Measurements from ENCODE around the gene ONECUT1. TPM values are rescaled to one million over a fixed set of nuclear protein-coding genes. Genes with fewer than 3 reads are reported as not detected.
A peak's percentile ranks its signal among the peaks of the same experiment; 100 is the strongest.

Gene ONECUT1
- total and polyA plus RNA-seq, 11 donors = not detected

DNA sequence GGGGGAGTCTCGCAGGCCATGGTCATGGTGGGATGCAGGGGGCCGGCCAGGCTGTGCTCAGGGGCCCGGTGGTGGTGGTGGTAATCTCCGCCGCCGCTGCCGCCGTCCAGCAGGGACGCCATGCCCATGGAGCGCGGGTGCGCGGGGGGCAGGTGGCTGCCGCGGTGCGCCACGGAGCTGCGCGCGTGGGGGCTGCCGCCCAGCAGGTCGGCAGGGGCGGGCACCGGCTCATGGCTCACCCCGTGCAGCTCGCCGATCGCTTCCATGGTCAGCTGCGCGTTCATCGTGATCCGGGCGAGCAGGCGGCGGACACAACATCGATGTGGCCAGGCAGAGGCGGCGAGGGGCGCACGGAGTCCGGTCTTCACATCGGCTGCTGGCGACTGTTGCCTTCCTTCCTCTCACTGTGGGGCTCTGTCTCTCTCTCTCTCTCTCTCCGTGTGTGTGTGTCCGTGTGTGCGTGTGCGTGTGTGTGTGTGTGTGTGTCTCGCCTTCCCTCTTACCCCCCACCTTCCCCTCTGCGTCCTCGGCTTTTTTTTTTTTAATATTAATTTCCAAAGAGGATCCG, 451 bp downstream of the ONECUT1 start:
- 0 to 2% (median 1%) methylated on average over 31 to 51 of the region's 51 CpGs for WGBS, 4 donors
- DNase-seq = no peak
- no peak overlapping the region for H3K27ac ChIP-seq
- intact Hi-C loops (cut with DNase I) = loop anchor here in 6 of 10 donors (5.0 to 10.0 kb wide), 5 partner anchors 68 to 928 kb away; no protein-coding TSS in a partner anchor
- peaks cover 0 to 66% (median 28%) of the 10 kb centered on the region in 12 donors for H3K4me1 ChIP-seq
- peak overlapping the region in 11 of 12 donors; percentile 34 to 63 (median 51) for H3K4me3 ChIP-seq
- TF ChIP-seq, protein P1, sequence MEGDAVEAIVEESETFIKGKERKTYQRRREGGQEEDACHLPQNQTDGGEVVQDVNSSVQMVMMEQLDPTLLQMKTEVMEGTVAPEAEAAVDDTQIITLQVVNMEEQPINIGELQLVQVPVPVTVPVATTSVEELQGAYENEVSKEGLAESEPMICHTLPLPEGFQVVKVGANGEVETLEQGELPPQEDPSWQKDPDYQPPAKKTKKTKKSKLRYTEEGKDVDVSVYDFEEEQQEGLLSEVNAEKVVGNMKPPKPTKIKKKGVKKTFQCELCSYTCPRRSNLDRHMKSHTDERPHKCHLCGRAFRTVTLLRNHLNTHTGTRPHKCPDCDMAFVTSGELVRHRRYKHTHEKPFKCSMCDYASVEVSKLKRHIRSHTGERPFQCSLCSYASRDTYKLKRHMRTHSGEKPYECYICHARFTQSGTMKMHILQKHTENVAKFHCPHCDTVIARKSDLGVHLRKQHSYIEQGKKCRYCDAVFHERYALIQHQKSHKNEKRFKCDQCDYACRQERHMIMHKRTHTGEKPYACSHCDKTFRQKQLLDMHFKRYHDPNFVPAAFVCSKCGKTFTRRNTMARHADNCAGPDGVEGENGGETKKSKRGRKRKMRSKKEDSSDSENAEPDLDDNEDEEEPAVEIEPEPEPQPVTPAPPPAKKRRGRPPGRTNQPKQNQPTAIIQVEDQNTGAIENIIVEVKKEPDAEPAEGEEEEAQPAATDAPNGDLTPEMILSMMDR (IDR thresholded peaks at IDR 0.05) = no peak
- H3K36me3 ChIP-seq = no peaks in the 10 kb centered on the region
- H3K9me3 ChIP-seq = no peaks in the 10 kb centered on the region
- H3K27me3 ChIP-seq = peaks cover 47 to 96% (median 88%) of the 10 kb centered on the region in 9 donors
- ATAC-seq = no peak

DNA sequence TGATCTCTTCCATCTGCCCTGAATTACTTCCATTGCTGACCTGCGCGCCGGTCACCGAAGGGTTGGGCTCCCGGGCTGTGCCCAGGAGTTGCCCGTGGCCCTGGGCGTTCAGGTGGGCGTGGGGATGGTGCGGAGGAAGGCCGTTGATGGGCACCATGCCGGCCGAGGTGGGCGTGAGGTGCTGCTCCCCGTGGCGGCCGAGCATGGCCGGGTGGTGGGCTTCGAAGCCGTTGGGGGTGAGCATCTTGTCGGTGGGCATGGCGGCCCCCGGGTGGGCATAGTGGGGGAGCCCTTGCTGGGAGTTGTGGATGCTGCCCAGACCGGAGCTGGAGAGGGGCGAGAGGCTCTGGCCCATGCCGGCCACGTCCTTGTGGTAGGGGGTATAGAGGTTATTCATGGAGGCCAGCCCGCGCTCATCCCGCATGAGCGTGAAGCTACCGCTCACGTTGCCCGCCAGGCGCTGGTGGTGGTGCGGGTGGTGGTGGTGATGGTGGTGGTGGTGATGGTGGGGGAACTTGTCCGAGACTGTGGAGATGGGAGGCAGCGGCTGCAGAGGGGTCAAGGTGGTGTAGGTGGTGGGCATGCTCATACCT, 1.0 kb downstream of the ONECUT1 start:
- no peaks in the 10 kb centered on the region for H3K9me3 ChIP-seq
- 4 to 9% (median 6%) methylated on average over 25 to 37 of the region's 37 CpGs for WGBS, 4 donors
- TF ChIP-seq POLR2A (IDR thresholded peaks at IDR 0.05) = no peak
- TF ChIP-seq, protein P1 (IDR thresholded peaks at IDR 0.05) = no peak
- intact Hi-C loops (cut with DNase I) = loop anchor here in 6 of 10 donors (5.0 to 10.0 kb wide), 5 partner anchors 68 to 928 kb away; no protein-coding TSS in a partner anchor
- no peaks in the 10 kb centered on the region for H3K36me3 ChIP-seq
- ATAC-seq (no peak), DNase-seq (no peak)
- H3K27me3 ChIP-seq = peaks cover 50 to 96% (median 88%) of the 10 kb centered on the region in 9 donors
- peaks cover 0 to 68% (median 29%) of the 10 kb centered on the region in 12 donors for H3K4me1 ChIP-seq
- H3K27ac ChIP-seq = no peak overlapping the region
- H3K4me3 ChIP-seq = peak overlapping the region in 8 of 12 donors; percentile 34 to 63 (median 52)

DNA sequence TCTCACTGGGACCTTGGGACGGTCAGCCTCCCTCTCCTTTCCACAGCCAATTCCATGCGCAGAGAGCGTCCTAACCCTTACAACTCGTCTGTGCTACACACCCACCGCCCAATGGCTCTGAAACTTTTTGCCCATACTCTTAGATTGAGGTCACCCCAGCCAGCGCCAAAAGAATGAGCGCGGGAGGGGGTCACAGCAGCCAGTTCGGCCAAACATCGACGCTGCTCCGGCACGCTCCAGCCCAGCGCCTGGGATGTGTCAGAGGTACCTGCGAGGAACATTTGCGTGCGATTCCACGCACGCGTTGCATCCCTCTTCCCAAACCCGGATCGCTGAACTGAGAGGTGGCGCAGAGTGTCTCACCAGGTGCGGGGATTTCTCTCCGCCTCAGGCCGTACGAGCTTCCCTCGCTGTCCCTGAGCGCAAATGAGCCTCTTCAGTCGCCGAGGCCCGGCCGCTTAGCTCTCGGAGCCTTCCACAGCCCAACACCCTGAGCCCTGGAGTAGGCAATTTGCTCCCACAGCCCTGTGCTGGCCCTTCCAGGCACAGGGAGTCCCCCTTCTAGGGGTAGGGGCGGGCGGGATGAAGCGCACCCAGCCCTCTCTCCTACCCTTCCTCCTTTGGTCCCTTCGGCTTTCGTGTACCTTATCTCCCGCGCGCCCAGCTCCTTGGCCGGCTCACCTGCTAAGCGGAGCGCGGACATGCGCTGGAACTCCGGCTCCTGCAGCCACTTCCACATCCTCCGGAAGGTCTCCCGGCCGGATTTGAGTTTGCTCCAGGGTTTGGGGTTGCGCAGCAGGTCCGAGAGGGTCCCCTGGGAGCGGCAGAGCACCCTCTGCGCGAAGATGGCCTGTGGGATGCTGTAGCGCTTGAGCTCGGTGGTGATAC, 1.8 kb downstream of the ONECUT1 start:
- no peak overlapping the region for H3K27ac ChIP-seq
- H3K9me3 ChIP-seq = no peaks in the 10 kb centered on the region
- TF ChIP-seq POLR2A (IDR thresholded peaks at IDR 0.05) = no peak
- peaks cover 56 to 96% (median 89%) of the 10 kb centered on the region in 9 donors for H3K27me3 ChIP-seq
- WGBS, 4 donors = 2 to 5% (median 3%) methylated on average over 38 to 58 of the region's 58 CpGs
- intact Hi-C loops (cut with DNase I) = loop anchor here in 6 of 10 donors (5.0 to 10.0 kb wide), 5 partner anchors 69 to 929 kb away; no protein-coding TSS in a partner anchor
- H3K4me1 ChIP-seq = peaks cover 0 to 75% (median 31%) of the 10 kb centered on the region in 12 donors
- H3K4me3 ChIP-seq = no peak overlapping the region
- ATAC-seq (no peak), DNase-seq (no peak)
- no peaks in the 10 kb centered on the region for H3K36me3 ChIP-seq

DNA sequence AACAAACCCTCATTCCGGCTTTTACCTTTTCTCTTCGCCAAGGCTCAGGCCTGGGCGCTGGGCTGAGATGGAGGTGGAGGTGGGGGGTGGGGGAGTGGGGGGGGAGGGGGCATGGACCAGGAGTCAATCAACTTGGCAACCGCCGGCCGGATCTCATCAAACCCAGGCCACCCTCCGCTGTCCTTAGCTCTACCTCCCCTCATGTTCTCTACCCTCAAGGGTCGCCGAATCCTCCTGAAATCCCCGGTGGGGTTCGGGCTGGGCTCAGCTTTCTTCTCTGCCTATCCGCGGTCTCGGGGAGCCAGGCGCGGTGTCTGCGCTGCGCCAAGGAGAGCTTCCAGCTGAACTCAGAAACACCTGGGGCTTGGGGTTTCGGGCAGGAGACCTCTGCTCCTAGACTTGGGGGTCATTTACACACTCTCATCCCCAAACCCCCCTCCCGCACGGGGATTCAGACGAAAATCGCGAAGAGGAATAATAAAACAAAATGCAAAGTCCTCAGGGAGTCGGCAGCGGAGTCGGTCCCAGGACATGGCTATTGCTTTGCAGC, 2.5 kb downstream of the ONECUT1 start:
- intact Hi-C loops (cut with DNase I) = loop anchor here in 6 of 10 donors (5.0 to 10.0 kb wide), 5 partner anchors 70 to 930 kb away; no protein-coding TSS in a partner anchor
- Histone ChIP-seq H3K4me1 (peaks cover 0 to 77% (median 31%) of the 10 kb centered on the region in 12 donors), H3K36me3 (no peaks in the 10 kb centered on the region), H3K27me3 (peaks cover 61 to 96% (median 89%) of the 10 kb centered on the region in 9 donors), H3K9me3 (no peaks in the 10 kb centered on the region), H3K27ac (no peak overlapping the region), H3K4me3 (no peak overlapping the region)
- no peak for DNase-seq
- WGBS, 4 donors = 2% methylated on average over 23 to 27 of the region's 27 CpGs
- TF ChIP-seq, protein P1 (IDR thresholded peaks at IDR 0.05) = no peak
- TF ChIP-seq POLR2A (IDR thresholded peaks at IDR 0.05) = no peak
- no peak for ATAC-seq
